Liver (tissue), 9 donors: ENCODE measurements around the gene LGR6. TPM values are rescaled to one million over a fixed set of nuclear protein-coding genes. Genes with fewer than 3 reads are reported as not detected.

Source experiments
- DNase-seq: peaks from one replicate; pipeline ENCODE4 v3.0.0-alpha.2; 2017; ENCODE audit warnings: low spot score
- H3K27ac ChIP-seq, 2 donors: one replicate each; pipeline ENCODE4 v1.7.0; 2013; ENCODE audit warnings: inconsistent platforms in 2 of 2, low read length in 2 of 2, control low read depth in 1 of 2, low read depth in 1 of 2, mild to moderate bottlenecking in 1 of 2
- H3K27me3 ChIP-seq, 4 donors: one replicate each; pipeline versions ENCODE4 v1.6.1 to v1.7.0; 2013; ENCODE audit warnings: low read length in 3 of 4, inconsistent platforms in 1 of 4, mild to moderate bottlenecking in 1 of 4, moderate library complexity in 1 of 4; ENCODE audit not compliant: control insufficient read depth in 4 of 4, insufficient read depth in 4 of 4
- H3K36me3 ChIP-seq, 4 donors: one replicate each; pipeline versions ENCODE4 v1.6.1 to v1.7.0; 2013; ENCODE audit warnings: low read length in 3 of 4, mild to moderate bottlenecking in 3 of 4, low read depth in 1 of 4, moderate library complexity in 1 of 4; ENCODE audit not compliant: control insufficient read depth in 4 of 4, insufficient read depth in 3 of 4
- H3K4me1 ChIP-seq, 4 donors: one replicate each; pipeline versions ENCODE4 v1.6.1 to v1.7.0; 2013; ENCODE audit warnings: low read length in 3 of 4, mild to moderate bottlenecking in 3 of 4, moderate library complexity in 1 of 4; ENCODE audit not compliant: control insufficient read depth in 4 of 4, insufficient read depth in 4 of 4
- H3K4me3 ChIP-seq, 3 donors: one replicate each; pipeline versions ENCODE4 v1.6.1 to v1.7.0; 2013; ENCODE audit warnings: low read length in 3 of 3, control low read depth in 1 of 3, low read depth in 1 of 3, mild to moderate bottlenecking in 1 of 3
- H3K9ac ChIP-seq, 2 donors: one replicate each; pipeline ENCODE4 v1.7.0; 2013; ENCODE audit warnings: low read length in 2 of 2, mild to moderate bottlenecking in 2 of 2, moderate library complexity in 2 of 2, control low read depth in 1 of 2, low read depth in 1 of 2
- H3K9me3 ChIP-seq, 4 donors: one replicate each; pipeline versions ENCODE4 v1.6.1 to v1.7.0; 2013; ENCODE audit warnings: low read length in 3 of 4; ENCODE audit not compliant: control insufficient read depth in 4 of 4
- EGR1 ChIP-seq, 2 donors: IDR thresholded peaks; 2 replicates each; pipeline ENCODE4 v1.6.1; 2016 to 2018; ENCODE audit warnings: antibody characterized with exemption in 2 of 2, low read depth in 2 of 2
- FOXA1 ChIP-seq: IDR thresholded peaks from 2 replicates; pipeline ENCODE4 v1.6.1; 2016; ENCODE audit warnings: antibody characterized with exemption
- FOXA2 ChIP-seq: IDR thresholded peaks from 2 replicates; pipeline ENCODE4 v1.6.1; 2016; ENCODE audit warnings: antibody characterized with exemption
- GABPA ChIP-seq, 2 donors: IDR thresholded peaks in 1 of 2; conservative IDR thresholded peaks in 1 of 2; 2 replicates each; pipeline ENCODE4 v1.6.1; 2016; ENCODE audit warnings: antibody characterized with exemption in 2 of 2, mild to moderate bottlenecking in 1 of 2, moderate library complexity in 1 of 2
- HNF4A ChIP-seq, 2 donors: conservative IDR thresholded peaks; 2 replicates each; pipeline ENCODE4 v1.6.1; 2016; ENCODE audit warnings: antibody characterized with exemption in 2 of 2, mild to moderate bottlenecking in 2 of 2
- HNF4G ChIP-seq: IDR thresholded peaks from 2 replicates; pipeline ENCODE4 v1.6.1; 2016; ENCODE audit warnings: antibody characterized with exemption
- JUND ChIP-seq, 2 donors: IDR thresholded peaks; 2 replicates each; pipeline ENCODE4 v1.6.1; 2016; ENCODE audit warnings: antibody characterized with exemption in 2 of 2
- NR2F2 ChIP-seq: IDR thresholded peaks from 2 replicates; pipeline ENCODE4 v1.6.1; 2016; ENCODE audit warnings: antibody characterized with exemption
- RAD21 ChIP-seq, 2 donors: IDR thresholded peaks; 2 replicates each; pipeline ENCODE4 v1.6.1; 2016; ENCODE audit warnings: antibody characterized with exemption in 2 of 2, mild to moderate bottlenecking in 2 of 2
- RXRA ChIP-seq, 2 donors: IDR thresholded peaks; 2 replicates each; pipeline ENCODE4 v1.6.1; 2017 to 2018; ENCODE audit warnings: antibody characterized with exemption in 2 of 2, mild to moderate bottlenecking in 1 of 2
- SP1 ChIP-seq: IDR thresholded peaks from 2 replicates; pipeline ENCODE4 v1.6.1; 2018; ENCODE audit warnings: antibody characterized with exemption, mild to moderate bottlenecking
- YY1 ChIP-seq: IDR thresholded peaks from 2 replicates; pipeline ENCODE4 v1.6.1; 2016; ENCODE audit warnings: antibody characterized with exemption, mild to moderate bottlenecking
- WGBS: extraction: QIAGEN DNeasy Blood & Tissue Kit; methylation state at CpG from one replicate; pipeline ENCODE4 v1.1.7; 2013; 5-methylcytosine and 5-hydroxymethylcytosine counted together
- polyA plus RNA-seq, 2 donors: library from polyadenylated mRNA; stranded (reverse) in 1 of 2; unstranded in 1 of 2; fragments of 200-250 nt in 1 of 2; fragments of >200 nt in 1 of 2; fragmentation: Nextera tagmentation in 1 of 2; extraction: Ambion mirVana in 1 of 2; gene quantifications; one replicate each; pipeline versions ENCODE4 v1.2.1 to v1.2.3, GENCODE V29; 2013 to 2015
- total RNA-seq, 2 donors: library from RNA; depleted of rRNA; stranded (reverse); fragments of >200 nt; gene quantifications; one replicate each; pipeline ENCODE4 v1.2.3, GENCODE V29; 2014
- TF ChIP-seq, protein P1 (sequence below): IDR thresholded peaks from 2 replicates; pipeline ENCODE4 v1.6.1; 2016; ENCODE audit warnings: antibody characterized with exemption
- TF ChIP-seq, protein P2 (sequence below): IDR thresholded peaks from 2 replicates; pipeline ENCODE4 v1.6.1; 2016; ENCODE audit warnings: antibody characterized with exemption
- TF ChIP-seq, protein P3 (sequence below): IDR thresholded peaks from 2 replicates; pipeline ENCODE4 v1.6.1; 2016; ENCODE audit warnings: antibody characterized with exemption, mild to moderate bottlenecking
- TF ChIP-seq, protein P4 (sequence below): fragments of 150-350 bp; IDR thresholded peaks from 2 replicates; pipeline ENCODE4 v1.5.1; 2017; ENCODE audit warnings: improper control_type of control experiment, low read depth, low read length; ENCODE audit not compliant: missing input control
- TF ChIP-seq, protein P5 (sequence below): IDR thresholded peaks from 2 replicates; pipeline ENCODE4 v1.6.1; 2016; ENCODE audit warnings: antibody characterized with exemption
- donor health status: healthy.
- donor health status: healthy.
- donor health status: healthy.
- donor health status: healthy.
- donor health status: healthy.

LGR6 gene
- total and polyA plus RNA-seq, 4 donors = 0.05 to 1.2 (median 0.75) TPM

DNA sequence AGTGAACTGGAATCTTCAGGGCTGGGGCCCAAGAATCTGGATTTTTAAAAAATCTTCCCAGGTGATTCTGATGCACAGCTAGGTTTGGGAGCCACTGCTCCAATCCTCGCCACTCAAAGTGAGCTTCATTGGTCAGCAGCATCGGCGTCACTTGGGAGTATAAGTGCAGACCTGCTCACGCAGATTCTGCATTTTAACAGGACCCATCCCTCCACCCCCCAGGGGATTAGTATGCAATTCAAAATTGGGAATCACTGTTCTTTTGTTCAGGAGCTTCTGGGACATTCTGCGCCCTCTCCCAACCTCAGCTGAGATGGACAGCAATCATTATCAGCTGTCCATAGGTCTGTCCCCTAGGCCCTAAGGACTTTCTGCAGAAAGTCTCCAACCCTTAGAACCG lies 53.5 kb downstream of the LGR6 start (continued):
- TF ChIP-seq, protein P1, sequence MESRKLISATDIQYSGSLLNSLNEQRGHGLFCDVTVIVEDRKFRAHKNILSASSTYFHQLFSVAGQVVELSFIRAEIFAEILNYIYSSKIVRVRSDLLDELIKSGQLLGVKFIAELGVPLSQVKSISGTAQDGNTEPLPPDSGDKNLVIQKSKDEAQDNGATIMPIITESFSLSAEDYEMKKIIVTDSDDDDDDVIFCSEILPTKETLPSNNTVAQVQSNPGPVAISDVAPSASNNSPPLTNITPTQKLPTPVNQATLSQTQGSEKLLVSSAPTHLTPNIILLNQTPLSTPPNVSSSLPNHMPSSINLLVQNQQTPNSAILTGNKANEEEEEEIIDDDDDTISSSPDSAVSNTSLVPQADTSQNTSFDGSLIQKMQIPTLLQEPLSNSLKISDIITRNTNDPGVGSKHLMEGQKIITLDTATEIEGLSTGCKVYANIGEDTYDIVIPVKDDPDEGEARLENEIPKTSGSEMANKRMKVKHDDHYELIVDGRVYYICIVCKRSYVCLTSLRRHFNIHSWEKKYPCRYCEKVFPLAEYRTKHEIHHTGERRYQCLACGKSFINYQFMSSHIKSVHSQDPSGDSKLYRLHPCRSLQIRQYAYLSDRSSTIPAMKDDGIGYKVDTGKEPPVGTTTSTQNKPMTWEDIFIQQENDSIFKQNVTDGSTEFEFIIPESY = no peak
- TF ChIP-seq, protein P2, sequence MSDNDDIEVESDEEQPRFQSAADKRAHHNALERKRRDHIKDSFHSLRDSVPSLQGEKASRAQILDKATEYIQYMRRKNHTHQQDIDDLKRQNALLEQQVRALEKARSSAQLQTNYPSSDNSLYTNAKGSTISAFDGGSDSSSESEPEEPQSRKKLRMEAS = no peak

DNA sequence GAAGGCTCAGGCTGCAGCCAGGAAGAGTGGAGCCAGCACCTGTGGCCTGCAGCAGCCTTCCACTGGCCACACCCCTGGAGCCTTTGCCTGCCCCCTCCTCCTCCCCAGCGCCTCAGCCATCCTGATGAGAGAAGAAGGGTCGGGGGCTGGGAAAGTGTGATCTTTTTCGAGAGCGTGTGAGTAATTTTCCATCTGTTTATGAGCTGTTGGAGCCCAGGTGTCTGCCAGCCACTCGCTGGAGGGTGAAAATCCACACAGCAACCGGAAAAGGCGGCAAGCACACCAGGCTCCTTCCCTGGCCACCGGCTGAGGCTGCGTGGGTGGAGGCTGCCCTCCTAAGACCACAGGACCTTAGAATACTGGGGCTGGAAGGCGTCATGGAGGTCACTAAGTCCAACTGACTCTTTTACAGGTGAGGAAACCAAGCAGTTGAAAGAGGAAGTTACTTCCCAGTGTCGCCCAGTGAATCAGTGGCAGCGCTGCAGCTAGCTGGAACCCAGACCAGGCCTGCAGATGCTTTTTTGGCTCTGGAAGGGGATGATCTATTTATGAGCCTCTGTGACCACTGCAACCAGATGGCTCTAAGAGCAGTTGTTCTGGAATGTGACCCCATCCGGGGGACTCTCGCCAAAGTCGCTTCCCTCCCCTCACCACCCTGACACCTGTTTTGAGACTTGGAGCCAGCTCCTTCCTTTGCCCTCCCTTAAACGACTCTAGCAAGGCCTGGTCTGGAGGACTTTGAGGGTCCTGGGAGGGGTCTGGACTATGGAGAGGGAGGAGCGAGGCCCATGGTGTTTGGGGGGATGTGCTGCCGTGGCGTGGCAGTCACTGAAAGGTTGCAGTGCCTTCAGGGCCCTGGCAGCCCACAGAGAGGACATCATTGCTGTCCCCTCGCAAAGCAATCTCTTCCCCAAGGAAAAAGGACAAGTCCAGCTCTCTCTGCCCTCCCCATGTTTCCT lies 54.5 kb downstream of the LGR6 start:
- no peak for DNase-seq

More for the DNA sequence above, 54.5 kb downstream of the LGR6 start:
- no peaks in the 10 kb centered on the region for H3K9me3 ChIP-seq
- WGBS = 74% methylated on average over 20 of the region's 20 CpGs
- no peak overlapping the region for H3K9ac ChIP-seq
- H3K4me3 ChIP-seq = no peak overlapping the region
- no peak overlapping the region for H3K27ac ChIP-seq
- TF ChIP-seq HNF4G (no peak), GABPA (IDR thresholded peaks at IDR 0.05 in 1 of 2, conservative IDR thresholded peaks at IDR 0.05 in 1 of 2) (no peak), RXRA (IDR thresholded peaks at IDR 0.05) (no peak), FOXA2 (no peak), SP1 (no peak), EGR1 (IDR thresholded peaks at IDR 0.05; ENCODE audit: low read depth in 2 of 2) (no peak), JUND (IDR thresholded peaks at IDR 0.05) (no peak), HNF4A (conservative IDR thresholded peaks at IDR 0.05) (no peak), RAD21 (IDR thresholded peaks at IDR 0.05) (no peak), NR2F2 (no peak), FOXA1 (no peak), YY1 (no peak)
- TF ChIP-seq, protein P2 = no peak
- TF ChIP-seq, protein P1 = no peak
- TF ChIP-seq, protein P3, sequence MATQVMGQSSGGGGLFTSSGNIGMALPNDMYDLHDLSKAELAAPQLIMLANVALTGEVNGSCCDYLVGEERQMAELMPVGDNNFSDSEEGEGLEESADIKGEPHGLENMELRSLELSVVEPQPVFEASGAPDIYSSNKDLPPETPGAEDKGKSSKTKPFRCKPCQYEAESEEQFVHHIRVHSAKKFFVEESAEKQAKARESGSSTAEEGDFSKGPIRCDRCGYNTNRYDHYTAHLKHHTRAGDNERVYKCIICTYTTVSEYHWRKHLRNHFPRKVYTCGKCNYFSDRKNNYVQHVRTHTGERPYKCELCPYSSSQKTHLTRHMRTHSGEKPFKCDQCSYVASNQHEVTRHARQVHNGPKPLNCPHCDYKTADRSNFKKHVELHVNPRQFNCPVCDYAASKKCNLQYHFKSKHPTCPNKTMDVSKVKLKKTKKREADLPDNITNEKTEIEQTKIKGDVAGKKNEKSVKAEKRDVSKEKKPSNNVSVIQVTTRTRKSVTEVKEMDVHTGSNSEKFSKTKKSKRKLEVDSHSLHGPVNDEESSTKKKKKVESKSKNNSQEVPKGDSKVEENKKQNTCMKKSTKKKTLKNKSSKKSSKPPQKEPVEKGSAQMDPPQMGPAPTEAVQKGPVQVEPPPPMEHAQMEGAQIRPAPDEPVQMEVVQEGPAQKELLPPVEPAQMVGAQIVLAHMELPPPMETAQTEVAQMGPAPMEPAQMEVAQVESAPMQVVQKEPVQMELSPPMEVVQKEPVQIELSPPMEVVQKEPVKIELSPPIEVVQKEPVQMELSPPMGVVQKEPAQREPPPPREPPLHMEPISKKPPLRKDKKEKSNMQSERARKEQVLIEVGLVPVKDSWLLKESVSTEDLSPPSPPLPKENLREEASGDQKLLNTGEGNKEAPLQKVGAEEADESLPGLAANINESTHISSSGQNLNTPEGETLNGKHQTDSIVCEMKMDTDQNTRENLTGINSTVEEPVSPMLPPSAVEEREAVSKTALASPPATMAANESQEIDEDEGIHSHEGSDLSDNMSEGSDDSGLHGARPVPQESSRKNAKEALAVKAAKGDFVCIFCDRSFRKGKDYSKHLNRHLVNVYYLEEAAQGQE = no peak
- TF ChIP-seq, protein P4, sequence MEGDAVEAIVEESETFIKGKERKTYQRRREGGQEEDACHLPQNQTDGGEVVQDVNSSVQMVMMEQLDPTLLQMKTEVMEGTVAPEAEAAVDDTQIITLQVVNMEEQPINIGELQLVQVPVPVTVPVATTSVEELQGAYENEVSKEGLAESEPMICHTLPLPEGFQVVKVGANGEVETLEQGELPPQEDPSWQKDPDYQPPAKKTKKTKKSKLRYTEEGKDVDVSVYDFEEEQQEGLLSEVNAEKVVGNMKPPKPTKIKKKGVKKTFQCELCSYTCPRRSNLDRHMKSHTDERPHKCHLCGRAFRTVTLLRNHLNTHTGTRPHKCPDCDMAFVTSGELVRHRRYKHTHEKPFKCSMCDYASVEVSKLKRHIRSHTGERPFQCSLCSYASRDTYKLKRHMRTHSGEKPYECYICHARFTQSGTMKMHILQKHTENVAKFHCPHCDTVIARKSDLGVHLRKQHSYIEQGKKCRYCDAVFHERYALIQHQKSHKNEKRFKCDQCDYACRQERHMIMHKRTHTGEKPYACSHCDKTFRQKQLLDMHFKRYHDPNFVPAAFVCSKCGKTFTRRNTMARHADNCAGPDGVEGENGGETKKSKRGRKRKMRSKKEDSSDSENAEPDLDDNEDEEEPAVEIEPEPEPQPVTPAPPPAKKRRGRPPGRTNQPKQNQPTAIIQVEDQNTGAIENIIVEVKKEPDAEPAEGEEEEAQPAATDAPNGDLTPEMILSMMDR = no peak
- TF ChIP-seq, protein P5, sequence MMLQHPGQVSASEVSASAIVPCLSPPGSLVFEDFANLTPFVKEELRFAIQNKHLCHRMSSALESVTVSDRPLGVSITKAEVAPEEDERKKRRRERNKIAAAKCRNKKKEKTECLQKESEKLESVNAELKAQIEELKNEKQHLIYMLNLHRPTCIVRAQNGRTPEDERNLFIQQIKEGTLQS = no peak
- H3K36me3 ChIP-seq = no peaks in the 10 kb centered on the region
- H3K4me1 ChIP-seq = no peaks in the 10 kb centered on the region
- no peaks in the 10 kb centered on the region for H3K27me3 ChIP-seq
